Transverse colon (tissue), 4 donors: ENCODE results near the gene C10orf90.

ENCODE experiments used
- POLR2A ChIP-seq: fragments of 450-650 bp; IDR thresholded peaks from one replicate; pipeline ENCODE4 v1.6.1; 2016; ENCODE audit warnings: antibody characterized with exemption, mild to moderate bottlenecking, moderate library complexity
- POLR2AphosphoS5 ChIP-seq, 3 donors: sonication (generic); formaldehyde crosslinking; IDR thresholded peaks; one replicate each; pipeline ENCODE4 v1.6.1; 2016; ENCODE audit warnings: antibody characterized with exemption in 3 of 3
- TF ChIP-seq, protein P1 (sequence below), 5 experiments: fragments of 200-600 bp in 3 of 5; fragments of 450-650 bp in 2 of 5; sonication (generic) in 3 of 5; IDR thresholded peaks; 1 replicate in 2 of 5; 2 replicates in 3 of 5; pipeline ENCODE4 v1.5.1; 2016 to 2017; ENCODE audit warnings: antibody characterized with exemption in 5 of 5, inconsistent platforms in 3 of 5, mild to moderate bottlenecking in 2 of 5, moderate library complexity in 1 of 5

DNA sequence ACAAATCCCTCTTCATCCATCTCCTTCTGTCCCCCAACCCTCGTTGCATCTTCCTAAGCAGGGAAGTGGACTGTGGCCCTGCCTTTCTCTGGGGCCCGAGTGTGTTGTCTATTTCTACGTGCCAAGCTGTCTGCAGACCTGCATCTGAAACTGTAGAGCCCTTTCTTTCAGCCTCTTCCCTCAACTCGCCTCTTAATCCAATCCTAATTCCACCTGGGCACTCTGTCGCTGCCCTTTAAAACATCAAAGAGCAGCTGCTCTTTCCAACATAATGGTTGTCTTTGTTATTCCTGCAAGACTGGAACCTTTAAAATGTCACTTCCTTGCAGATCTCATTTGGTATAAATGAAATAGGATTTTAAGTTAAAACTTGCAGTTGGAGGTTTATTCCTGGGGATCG, 260.7 kb downstream of the C10orf90 start:
- TF ChIP-seq, protein P1, sequence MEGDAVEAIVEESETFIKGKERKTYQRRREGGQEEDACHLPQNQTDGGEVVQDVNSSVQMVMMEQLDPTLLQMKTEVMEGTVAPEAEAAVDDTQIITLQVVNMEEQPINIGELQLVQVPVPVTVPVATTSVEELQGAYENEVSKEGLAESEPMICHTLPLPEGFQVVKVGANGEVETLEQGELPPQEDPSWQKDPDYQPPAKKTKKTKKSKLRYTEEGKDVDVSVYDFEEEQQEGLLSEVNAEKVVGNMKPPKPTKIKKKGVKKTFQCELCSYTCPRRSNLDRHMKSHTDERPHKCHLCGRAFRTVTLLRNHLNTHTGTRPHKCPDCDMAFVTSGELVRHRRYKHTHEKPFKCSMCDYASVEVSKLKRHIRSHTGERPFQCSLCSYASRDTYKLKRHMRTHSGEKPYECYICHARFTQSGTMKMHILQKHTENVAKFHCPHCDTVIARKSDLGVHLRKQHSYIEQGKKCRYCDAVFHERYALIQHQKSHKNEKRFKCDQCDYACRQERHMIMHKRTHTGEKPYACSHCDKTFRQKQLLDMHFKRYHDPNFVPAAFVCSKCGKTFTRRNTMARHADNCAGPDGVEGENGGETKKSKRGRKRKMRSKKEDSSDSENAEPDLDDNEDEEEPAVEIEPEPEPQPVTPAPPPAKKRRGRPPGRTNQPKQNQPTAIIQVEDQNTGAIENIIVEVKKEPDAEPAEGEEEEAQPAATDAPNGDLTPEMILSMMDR (IDR thresholded peaks at IDR 0.05): no peak
- TF ChIP-seq POLR2A (no peak), POLR2AphosphoS5 (IDR thresholded peaks at IDR 0.05) (no peak)
